Right renal cortex interstitium (tissue), 3 donors: ENCODE measurements around the gene NMBR. TPM values are rescaled to one million over a fixed set of nuclear protein-coding genes. Genes with fewer than 3 reads are reported as not detected.
"Not testable (repeated sequence)": the region's sequence is repeated elsewhere in the genome, so short reads cannot be mapped to it uniquely, and the experiment has no call there.

Experiments used
- DNase-seq, 3 donors: peaks; one replicate each; pipeline ENCODE4 v3.0.0-alpha.2; 2013; ENCODE audit warnings: low read depth in 3 of 3, low spot score in 2 of 3
- polyA plus RNA-seq, 3 donors: library from polyadenylated mRNA; unstranded; fragments of 120-200 nt; gene quantifications; one replicate each; pipeline ENCODE4 v1.2.1, GENCODE V29; 2013; ENCODE audit not compliant: insufficient read length in 3 of 3

NMBR gene
- polyA plus RNA-seq, 3 donors = 0.26 to 0.40 (median 0.29) TPM

DNA sequence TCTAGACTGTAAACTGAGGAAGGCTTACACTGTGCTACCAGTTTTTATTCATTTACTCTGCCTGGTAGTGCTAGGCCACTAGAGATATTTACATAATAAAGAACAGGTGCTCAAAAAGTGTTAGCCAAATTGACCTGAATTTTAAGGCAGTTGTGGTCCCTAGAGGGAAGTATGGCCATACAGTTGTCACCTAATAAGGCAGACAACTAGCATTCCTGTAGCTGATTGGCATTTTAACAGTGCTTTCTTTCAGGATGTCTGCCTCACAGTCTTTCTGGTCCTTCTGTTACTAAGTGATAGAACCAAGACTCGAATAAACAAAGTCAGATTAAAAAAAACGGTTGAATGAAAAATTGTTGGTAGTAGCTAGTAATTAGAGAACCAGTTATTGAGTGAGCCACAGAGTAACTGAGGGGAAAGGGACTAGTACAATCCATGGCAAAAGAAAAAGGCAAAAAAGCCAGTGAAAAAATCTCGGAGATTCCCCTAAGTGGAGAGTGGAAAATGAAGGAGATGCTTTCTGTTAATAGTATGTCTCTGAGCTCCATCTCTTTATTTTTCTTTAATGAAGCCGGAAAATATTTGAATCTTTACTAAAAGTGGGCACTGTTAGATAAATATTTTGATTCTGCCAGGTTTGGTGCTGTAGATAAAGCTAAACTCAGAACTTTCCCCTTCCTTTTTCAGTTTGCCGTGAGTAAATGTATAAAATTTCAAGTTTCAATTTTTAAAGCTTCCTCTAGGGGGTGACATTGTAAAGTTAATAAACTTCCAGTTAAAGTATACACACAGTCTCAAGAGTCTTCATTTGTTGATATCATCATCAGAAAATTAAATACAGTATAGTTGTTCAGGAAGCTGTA, 9.2 kb upstream of the NMBR start:
- peak in 1 of 3 donors; percentile 4 for DNase-seq

DNA sequence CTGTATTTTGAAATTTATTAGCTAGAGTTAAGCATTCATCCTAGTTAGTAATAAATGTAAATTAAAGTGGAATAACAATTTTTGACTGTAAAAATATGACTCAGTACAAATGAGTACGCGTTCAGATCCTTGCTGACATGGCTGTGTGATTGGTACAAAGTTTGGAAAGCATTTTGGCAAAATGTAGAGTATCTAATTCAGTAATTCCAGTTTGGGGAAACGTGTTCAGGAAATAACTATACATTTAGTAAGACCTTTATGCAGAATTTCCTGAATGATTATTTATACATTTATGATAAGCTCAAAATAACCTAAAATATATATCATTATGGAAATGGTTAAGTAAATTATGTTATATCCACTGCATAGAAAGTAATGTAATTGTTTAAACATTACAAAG, 8.2 kb upstream of the NMBR start:
- no peak for DNase-seq

DNA sequence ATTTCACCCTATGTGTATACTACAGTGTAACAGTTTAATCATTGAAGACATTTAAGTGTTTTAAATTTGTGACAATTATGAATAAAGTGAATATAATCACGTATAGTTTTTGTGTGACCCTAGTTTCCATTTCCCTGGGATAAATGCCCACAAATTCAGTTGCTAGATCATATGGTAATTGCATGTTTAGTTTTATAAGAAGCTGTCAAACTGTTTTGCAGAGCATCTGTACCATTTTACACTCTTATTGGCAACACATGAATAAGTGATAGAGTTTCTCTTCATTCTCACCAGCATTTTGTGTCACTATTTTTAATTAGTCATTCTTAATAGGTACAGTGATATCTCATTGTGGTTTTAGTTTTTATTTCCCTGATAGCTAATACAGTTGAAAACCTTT, 7.4 kb upstream of the NMBR start:
- DNase-seq = no peak

DNA sequence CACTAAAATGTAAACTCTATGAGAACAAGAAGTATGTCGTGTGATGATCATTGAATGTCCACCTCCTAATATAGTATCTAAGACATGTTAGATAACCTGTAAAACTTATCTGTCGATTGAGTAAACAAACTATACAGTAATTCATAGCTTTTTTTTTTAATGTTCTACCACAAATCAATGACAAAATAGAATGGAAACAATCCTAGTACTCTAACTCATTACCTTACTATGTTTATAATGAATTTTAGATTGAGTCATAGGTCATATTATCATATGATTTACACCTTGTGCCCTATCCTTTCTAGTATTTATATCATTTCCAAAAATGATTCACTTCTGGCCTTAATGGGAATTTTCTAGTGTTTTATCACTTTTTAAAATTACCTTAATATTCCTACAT, 6.3 kb upstream of the NMBR start:
- DNase-seq = no peak

DNA sequence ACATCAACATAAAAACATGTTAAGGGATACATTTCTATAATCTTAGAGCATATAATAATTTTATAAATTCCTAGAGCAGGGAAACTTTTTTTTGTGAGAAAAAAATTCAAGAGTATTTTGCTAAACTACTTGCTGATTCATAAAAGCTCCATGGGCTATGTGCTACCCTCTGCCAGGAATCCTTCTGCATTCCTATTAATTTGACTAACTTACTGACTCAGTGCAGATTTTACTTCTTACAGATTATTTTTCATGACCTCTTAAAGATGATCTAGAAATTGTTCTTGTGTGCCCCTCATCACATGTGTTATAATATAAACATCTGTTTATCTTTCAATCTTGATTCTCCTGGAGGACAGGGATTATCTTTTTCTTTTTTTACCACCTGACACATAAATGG, 5.8 kb upstream of the NMBR start:
- no peak for DNase-seq

DNA sequence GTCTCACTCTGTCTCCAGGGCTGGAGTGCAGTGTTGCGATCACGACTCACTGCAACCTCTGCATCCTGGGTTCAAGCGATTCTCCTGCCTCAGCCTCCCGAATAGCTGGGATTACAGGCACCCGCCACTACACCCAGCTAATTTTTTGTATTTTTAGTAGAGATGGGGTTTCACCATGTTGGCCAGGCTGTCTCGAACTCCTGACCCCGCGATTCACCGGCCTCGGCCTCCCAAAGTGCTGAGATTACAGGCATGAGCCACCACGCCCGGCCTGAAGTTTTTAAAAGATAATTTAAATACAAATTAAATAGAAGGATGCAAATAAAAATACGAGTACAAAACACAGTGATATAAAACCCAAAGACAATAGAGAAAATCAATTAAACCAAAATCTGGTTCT, 5.4 kb downstream of the NMBR start:
- not testable (repeated sequence) for DNase-seq

DNA sequence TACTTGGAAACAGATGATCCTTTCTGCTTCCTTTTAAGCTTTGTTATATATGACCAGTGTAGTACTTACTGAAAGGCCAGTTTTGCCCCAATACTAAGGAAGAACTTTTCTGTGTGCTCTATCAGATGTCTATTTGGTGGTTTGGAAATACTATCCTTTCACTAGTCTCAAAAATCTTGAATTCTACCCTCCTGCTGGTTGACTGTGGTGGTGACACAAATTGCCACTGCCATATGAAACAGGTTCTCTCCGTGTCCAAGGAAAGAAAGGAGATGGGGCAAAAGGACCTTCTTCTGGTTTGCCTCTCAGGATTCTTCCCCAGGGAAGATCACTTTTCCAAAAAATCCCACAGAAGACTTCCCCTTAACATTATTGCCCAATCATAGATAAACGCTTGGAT, 8.0 kb downstream of the NMBR start:
- DNase-seq = no peak

DNA sequence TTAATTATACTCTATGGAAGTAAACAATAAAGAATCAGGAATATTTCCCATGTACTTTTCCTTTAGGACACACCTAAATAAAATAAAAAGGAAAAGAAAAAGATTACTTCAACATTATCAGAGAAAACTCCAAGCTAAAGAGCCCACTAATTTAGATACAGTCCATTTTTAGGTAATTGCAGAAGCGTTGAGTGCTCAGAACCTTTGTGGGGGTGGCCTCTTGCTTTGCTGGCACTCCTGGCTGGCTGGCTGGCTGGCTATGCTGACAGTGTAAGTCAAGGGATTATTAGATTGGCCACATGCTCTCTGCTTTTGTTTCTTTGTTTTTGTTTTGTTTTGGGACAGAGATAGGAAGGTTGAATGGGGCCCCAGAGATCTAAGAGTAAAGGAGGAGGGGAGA, 14.3 kb downstream of the NMBR start, which contains the start of gene GJE1:
TSS of gene GJE1 (plus strand) at position 301 of the 400 bp plus-strand sequence. CDS start 234 bp downstream, outside the sequence.
- no peak for DNase-seq

DNA sequence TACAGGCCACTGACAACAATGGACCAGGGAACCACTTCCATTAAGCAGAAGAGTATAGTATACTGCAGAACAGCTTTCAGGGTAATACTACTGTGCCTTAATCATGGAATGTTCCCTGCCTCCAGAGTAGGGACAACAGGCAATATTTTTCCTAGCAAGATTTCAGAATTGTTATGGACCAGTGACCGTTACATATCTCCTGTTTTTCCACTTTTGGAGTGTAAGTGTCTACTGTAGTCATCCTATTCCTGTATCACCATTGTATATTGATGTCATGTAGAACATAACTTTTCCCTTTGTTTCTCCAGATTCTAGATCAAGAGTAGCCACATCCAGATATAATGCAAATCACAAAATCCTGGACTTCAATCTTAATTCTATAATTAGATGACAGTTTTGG, 16.1 kb downstream of the NMBR start:
- DNase-seq = no peak

DNA sequence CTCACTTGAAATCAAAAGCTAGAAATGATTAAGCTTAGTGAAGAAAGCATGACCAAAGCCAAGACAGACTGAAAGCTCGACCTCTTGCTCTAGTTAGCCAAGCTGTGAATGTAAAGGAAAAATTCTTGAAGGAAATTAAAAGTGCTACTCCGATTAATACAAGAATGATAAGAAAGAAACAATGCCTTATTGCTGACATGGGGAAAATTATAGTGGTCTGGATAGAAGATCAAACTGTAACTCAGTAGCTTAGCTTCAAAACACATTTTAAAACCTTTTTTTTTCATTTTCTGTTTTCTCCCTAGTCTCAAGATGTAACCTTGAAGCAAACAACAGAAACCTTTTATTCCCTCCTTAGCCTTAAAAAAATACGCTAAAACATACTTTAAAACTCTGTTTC, 25.6 kb downstream of the NMBR start:
- DNase-seq = no peak

DNA sequence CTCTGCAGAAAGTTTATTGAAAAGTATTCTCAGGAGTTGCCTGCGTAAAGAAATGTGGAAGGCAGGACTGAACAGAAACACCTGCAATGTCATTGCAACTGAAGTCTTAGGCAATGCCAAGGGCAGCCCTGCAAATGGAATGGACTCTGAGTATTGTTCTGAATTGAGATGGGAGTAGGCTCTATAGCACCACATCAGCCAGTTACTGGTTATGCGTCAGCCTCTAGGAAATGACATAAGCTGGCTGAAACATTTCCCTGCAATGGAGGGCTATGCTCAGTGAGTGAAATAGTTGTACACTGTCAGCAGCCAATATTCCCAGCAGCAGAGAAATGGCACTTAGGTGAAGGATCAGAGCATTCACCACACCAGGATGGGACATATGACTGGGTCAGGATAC, 28.0 kb downstream of the NMBR start:
- no peak for DNase-seq

DNA sequence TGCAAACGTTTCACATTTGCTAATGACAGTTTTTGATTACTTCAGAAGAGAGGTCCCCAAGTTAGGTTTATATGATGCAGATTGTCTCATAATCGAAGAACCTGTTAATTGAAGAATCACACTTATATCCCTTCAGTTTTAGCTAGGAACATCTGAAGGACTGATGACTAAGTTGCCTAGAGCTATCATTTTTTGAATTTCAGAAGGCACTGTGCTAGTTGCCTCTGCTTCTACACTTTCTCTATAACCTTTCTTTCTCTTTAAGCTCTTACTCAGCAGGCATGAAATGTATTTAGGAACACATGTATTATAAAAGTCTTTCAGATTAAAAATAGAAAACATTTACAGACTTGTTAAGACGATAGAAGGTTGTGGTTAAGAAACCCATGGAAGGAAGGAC, 28.6 kb downstream of the NMBR start:
- DNase-seq = no peak

DNA sequence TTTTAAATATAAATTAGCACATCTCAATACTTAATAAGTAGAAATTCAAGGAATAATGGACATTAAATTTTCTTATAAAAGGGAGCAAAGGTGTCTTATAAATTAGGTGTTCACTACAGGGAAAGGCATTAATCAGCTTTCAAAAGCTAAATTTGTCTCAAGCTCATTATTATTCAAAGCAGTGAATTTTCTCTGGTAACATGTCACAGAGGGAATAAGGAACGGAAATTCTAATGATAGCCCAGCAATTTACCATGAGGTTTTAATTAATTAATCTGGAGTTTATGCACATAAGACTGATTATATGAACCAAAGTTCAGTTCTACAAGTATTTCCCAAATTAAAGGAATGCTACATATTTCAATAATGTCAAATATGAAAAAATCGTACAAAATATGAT, 29.6 kb downstream of the NMBR start:
- no peak for DNase-seq

DNA sequence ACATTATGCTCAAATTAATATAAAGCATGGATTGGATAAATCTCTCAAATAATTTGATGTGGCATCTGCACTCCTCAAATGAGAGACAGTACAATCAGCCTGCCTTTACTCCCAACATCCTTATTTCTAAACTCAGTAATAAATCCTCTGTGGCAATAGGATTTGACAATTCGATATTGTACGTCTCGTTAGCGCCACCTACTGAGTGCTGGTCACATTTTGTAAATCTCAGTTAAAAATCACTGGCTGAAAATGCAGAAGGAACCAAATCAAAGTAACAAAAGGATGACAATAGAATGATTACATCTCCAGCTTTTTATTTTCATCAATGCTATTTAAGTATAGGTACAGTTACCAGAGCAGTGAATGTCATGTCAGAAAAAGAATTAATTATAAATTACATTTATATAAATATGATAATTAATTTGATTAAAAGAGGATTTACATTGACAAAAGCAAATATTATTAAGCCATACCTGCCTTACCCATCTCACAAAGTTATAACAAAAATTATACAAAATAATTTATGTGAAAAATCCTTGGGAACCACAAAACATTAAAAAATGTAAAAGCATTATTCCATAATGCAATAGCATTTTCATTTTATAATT, 34.4 kb downstream of the NMBR start:
- DNase-seq = peak in 2 of 3 donors; percentile 45 to 47

DNA sequence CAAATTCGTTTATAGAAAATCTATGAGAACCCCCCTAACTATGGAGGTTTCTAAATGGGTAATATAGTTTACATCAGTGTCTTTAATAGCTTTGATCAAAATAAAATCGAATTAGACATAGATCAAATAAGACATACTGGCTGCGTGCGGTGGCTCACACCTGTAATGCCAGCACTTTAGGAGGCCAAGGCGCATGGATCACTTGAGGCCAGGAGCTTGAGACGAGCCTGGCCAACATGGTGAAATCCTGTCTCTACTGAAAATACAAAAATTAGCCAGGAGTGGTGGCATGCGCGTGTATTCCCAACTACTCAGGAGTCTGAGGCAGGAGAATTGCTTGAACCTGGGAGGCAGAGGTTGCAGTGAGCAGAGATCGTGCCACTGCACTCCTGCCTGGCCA, 36.1 kb downstream of the NMBR start:
- not testable (repeated sequence) for DNase-seq

DNA sequence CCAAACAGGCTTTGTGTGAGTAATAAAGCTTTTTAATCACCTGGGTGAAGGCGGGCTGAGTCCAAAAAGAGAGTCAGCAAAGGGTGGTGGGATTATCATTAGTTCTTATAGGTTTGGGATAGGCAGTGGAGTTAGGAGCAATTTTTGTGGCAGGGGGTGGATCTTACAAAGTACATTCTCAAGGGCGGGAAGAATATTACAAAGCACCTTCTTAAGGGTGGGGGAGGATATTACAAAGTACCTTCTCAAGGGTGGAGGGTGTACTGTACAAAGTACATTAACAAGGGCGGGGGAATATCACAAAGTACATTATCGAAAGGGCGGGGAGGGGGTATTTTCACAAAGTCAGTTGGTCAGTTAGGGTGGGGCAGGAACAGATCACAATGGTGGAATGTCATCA, 42.1 kb downstream of the NMBR start:
- DNase-seq = not testable (repeated sequence)

DNA sequence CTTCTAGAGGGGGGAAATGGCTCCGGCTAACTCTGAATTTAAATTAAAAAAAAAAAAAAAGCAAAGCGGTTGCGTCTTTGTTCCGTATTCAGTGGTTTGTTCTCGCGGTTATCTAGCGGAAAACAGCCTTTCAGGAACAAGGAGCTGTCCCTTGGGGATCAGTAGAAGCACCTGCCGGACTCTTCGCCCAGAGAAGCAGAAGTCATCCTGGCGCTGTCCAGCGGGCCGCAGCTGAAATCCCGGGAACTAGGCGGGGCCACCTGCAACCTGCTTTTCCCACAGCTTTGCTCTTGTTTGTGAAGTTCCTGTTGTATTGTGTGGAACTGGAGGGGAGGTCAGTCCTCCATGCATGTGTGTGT, 58.1 kb downstream of the NMBR start:
- peak in 1 of 3 donors; percentile 44 for DNase-seq

DNA sequence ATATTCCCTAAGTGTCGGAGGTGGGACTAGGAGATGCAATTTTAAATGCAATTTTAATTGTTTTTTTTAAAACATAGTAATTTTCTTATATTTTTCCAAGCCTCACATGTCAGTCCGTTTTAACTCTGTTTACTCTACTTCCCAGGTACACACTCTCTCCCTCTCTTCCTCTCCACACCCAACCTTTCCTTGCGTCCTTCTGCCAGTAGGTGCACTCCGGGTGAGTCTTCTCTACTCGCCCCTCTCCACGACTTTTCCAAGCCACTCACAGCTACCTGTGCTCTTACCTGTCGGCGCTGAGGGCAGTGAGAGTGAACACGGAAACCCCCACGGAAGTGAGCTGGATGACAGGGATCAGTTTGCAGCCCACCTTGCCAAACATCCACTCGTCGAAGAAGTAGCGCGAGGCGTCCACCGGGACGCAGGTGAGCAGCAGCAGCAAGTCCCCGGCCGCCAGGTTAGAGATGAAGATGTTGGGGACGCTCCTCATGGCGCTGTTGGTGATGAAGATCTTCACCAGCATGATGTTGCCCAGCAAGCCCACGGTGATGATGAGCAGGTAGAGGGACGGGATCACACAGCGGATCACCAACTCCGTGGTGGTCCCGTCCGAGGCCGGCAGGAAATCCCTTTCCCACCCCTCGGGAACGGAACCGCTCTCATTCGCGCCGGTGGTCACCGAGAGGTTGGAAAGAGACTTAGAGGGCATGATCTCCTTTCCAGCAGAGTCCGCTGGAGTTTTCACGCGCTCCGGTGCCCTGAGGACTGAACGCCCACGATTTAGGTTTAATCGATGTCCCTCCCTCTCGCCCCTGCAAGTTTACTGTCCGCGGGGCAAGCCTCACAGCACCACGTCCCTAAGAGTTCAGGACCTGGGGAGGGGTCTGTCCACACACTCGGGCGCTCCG, 58.7 kb downstream of the NMBR start:
- no peak for DNase-seq

DNA sequence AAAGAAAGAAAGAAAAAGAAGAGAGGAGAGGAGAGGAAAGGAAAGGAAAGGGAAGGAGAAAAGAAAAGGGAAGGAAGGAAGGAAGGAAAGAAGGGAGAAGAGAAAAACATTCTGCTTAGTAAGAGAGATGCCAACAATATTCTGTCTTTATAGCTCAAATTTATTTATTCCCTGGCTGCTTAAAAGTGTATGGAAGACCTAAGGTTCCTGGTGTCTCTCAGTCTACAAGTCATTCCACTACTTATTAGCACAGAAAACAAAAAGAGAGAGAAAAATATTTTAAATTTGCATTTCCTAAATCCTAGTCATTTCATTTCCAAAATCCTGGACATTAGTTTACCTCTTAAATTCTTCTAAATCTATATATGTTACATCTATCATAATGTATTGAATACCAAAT, 67.8 kb downstream of the NMBR start:
- no peak for DNase-seq

DNA sequence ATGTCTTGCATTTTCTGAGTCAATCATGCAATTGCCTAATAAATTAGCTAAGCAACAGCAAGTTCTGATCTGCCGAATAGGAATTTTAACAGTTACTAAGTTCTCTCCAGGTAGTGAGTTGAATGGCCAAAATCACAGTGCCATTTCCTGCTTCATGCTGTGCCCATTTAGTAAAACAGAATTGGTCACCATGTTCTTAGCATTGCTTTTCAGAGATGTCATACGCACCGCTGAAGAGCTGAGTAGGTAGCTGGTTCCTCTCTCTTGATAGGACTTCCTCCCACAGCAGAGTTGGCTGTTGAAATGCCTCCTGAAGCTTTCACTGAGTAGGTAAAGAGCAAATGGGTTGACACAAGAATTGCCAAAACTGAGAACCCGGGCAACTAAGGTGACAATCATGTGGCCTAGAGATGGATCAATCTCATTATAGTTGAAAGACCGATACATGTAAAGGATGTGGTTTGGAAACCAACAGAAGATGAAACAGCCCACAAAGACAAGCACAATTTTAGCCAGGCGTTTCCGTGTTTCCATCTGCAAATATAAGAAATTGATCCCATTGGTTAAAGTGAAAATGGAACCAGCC, 71.3 kb downstream of the NMBR start:
- DNase-seq = no peak

DNA sequence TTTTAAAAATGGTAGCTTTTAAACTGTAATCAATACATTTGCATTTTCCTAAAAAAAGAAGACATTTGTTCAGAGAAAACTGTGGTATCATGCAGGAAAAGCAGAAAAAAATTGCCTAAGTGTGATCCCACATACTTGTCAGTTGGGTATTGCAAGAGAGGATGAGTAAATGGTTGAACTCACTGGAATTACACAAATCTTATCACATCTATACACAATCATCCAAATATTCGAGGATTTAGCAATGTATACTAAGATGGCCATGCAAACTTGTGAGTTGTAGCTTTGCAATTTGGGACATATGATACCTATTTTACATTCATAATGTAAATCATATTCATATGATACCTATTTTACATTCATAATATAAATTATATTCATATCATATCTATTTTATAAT, 72.4 kb downstream of the NMBR start:
- DNase-seq = no peak
